H9 (cell line): ENCODE data around the gene TMBIM1. TPM values are rescaled to one million over a fixed set of nuclear protein-coding genes. Genes with fewer than 3 reads are reported as not detected.

Experiments
- DNase-seq: peaks from one replicate; pipeline ENCODE4 v3.0.0-alpha.2; 2017
- H2AFZ ChIP-seq: one replicate; pipeline ENCODE4 v1.6.1; 2013; ENCODE audit warnings: mild to moderate bottlenecking, low read length, control low read depth, moderate library complexity
- H2AK5ac ChIP-seq: 2 replicates; pipeline ENCODE4 v1.6.1; 2013; ENCODE audit warnings: low read length, control low read depth, mixed read lengths; ENCODE audit not compliant: insufficient read length
- H2BK120ac ChIP-seq: one replicate; pipeline ENCODE4 v1.6.1; 2013; ENCODE audit warnings: low read depth, mild to moderate bottlenecking, low read length, control low read depth, inconsistent platforms; ENCODE audit not compliant: poor library complexity, severe bottlenecking
- H2BK12ac ChIP-seq: 2 replicates; pipeline ENCODE4 v1.6.1; 2013; ENCODE audit warnings: low read length, control low read depth, mixed read lengths, low read depth; ENCODE audit not compliant: insufficient read length
- H2BK15ac ChIP-seq: 2 replicates; pipeline ENCODE4 v1.6.1; 2013; ENCODE audit warnings: low read depth, low read length, control low read depth
- H2BK20ac ChIP-seq: one replicate; pipeline ENCODE4 v1.6.1; 2013; ENCODE audit warnings: low read depth, mild to moderate bottlenecking, low read length, control low read depth, inconsistent platforms; ENCODE audit not compliant: poor library complexity, severe bottlenecking
- H2BK5ac ChIP-seq: 2 replicates; pipeline ENCODE4 v1.6.1; 2013; ENCODE audit warnings: low read length, control low read depth, mixed read lengths; ENCODE audit not compliant: insufficient read length
- H3K14ac ChIP-seq: 2 replicates; pipeline ENCODE4 v1.6.1; 2013; ENCODE audit warnings: low read length, control low read depth; ENCODE audit not compliant: insufficient read depth
- H3K18ac ChIP-seq: 2 replicates; pipeline ENCODE4 v1.6.1; 2013; ENCODE audit warnings: low read depth, mild to moderate bottlenecking, mixed read lengths, low read length, control low read depth; ENCODE audit not compliant: insufficient read length
- H3K23ac ChIP-seq: 2 replicates; pipeline ENCODE4 v1.6.1; 2013; ENCODE audit warnings: low read length, control low read depth, mixed read lengths, low read depth; ENCODE audit not compliant: insufficient read length
- H3K23me2 ChIP-seq: 2 replicates; pipeline ENCODE4 v1.6.1; 2013; ENCODE audit warnings: low read depth, mild to moderate bottlenecking, mixed read lengths, low read length, control low read depth; ENCODE audit not compliant: insufficient read length, poor library complexity, severe bottlenecking
- H3K27ac ChIP-seq: 2 replicates; pipeline ENCODE4 v1.5.1; 2013; ENCODE audit warnings: low read length, control low read depth, mixed read lengths, low read depth; ENCODE audit not compliant: insufficient read length
- H3K27me3 ChIP-seq: 2 replicates; pipeline ENCODE4 v1.6.1; 2013; ENCODE audit warnings: low read length, control low read depth, inconsistent platforms; ENCODE audit not compliant: insufficient read depth
- H3K4ac ChIP-seq: 2 replicates; pipeline ENCODE4 v1.6.1; 2013; ENCODE audit warnings: low read depth, mild to moderate bottlenecking, control low read depth, inconsistent platforms, low read length, moderate library complexity
- H3K4me1 ChIP-seq: 2 replicates; pipeline ENCODE4 v1.6.1; 2013; ENCODE audit warnings: low read length, control low read depth, inconsistent platforms; ENCODE audit not compliant: insufficient read depth
- H3K4me2 ChIP-seq: 2 replicates; pipeline ENCODE4 v1.6.1; 2013; ENCODE audit warnings: low read length, control low read depth, mixed read lengths; ENCODE audit not compliant: insufficient read length, insufficient read depth
- H3K56ac ChIP-seq: 2 replicates; pipeline ENCODE4 v1.6.1; 2013; ENCODE audit warnings: low read depth, mild to moderate bottlenecking, mixed read lengths, low read length, control low read depth; ENCODE audit not compliant: insufficient read length
- H3K79me1 ChIP-seq: 2 replicates; pipeline ENCODE4 v1.6.1; 2013; ENCODE audit warnings: low read depth, mild to moderate bottlenecking, moderate library complexity, low read length, control low read depth, inconsistent platforms; ENCODE audit not compliant: insufficient read depth, poor library complexity, severe bottlenecking
- H3K79me2 ChIP-seq: 2 replicates; pipeline ENCODE4 v1.6.1; 2013; ENCODE audit warnings: low read length, control low read depth, inconsistent platforms; ENCODE audit not compliant: insufficient read depth
- H3K9ac ChIP-seq: 2 replicates; pipeline ENCODE4 v1.6.1; 2013; ENCODE audit warnings: low read length, control low read depth, mixed read lengths; ENCODE audit not compliant: insufficient read length; ENCODE audit errors: extremely low read depth
- H3K9me3 ChIP-seq: one replicate; pipeline ENCODE4 v1.6.1; 2013; ENCODE audit warnings: low read depth, low read length, inconsistent platforms; ENCODE audit not compliant: control insufficient read depth
- H3T11ph ChIP-seq: one replicate; pipeline ENCODE4 v1.6.1; 2013; ENCODE audit warnings: mild to moderate bottlenecking, low read length, control low read depth, inconsistent platforms
- H4K20me1 ChIP-seq: one replicate; pipeline ENCODE4 v1.6.1; 2013; ENCODE audit not compliant: control insufficient read depth, insufficient read length, insufficient read depth
- H4K5ac ChIP-seq: 2 replicates; pipeline ENCODE4 v1.6.1; 2013; ENCODE audit warnings: low read depth, mild to moderate bottlenecking, mixed read lengths, low read length, control low read depth; ENCODE audit not compliant: insufficient read length
- H4K8ac ChIP-seq: replicated peaks from 2 replicates; pipeline ENCODE4 v1.6.1; 2013; ENCODE audit warnings: low read length, control low read depth, mixed read lengths, low read depth; ENCODE audit not compliant: insufficient read length
- H4K91ac ChIP-seq: 2 replicates; pipeline ENCODE4 v1.6.1; 2013; ENCODE audit warnings: low read depth, mild to moderate bottlenecking, moderate library complexity, mixed read lengths, low read length, control low read depth; ENCODE audit not compliant: insufficient read length
- H3K27ac Mint-ChIP-seq, 3 experiments: 2 replicates in 2 of 3; 3 replicates in 1 of 3; pipeline ENCODE4 v1.8.0; 2020 to 2021; ENCODE audit warnings: mixed read lengths in 3 of 3, mild to moderate bottlenecking in 1 of 3, moderate library complexity in 1 of 3
- H3K27me3 Mint-ChIP-seq: 2 replicates; pipeline ENCODE4 v1.8.0; 2021; ENCODE audit warnings: low read depth, mild to moderate bottlenecking, moderate library complexity, mixed read lengths
- H3K36me3 Mint-ChIP-seq, 3 experiments: 2 replicates in 2 of 3; 3 replicates in 1 of 3; pipeline ENCODE4 v1.8.0; 2020 to 2021; ENCODE audit warnings: low read depth in 3 of 3, mixed read lengths in 3 of 3; ENCODE audit not compliant: insufficient read depth in 1 of 3
- H3K4me1 Mint-ChIP-seq, 2 experiments: 2 replicates each; pipeline ENCODE4 v1.8.0; 2020; ENCODE audit warnings: mixed read lengths in 2 of 2
- H3K4me3 Mint-ChIP-seq, 2 experiments: 2 replicates in 1 of 2; 3 replicates in 1 of 2; pipeline ENCODE4 v1.8.0; 2020 to 2021; ENCODE audit warnings: mild to moderate bottlenecking in 2 of 2, mixed read lengths in 2 of 2, moderate library complexity in 1 of 2
- H3K9me3 Mint-ChIP-seq, 2 experiments: 2 replicates in 1 of 2; 3 replicates in 1 of 2; pipeline ENCODE4 v1.8.0; 2020; ENCODE audit warnings: mild to moderate bottlenecking in 2 of 2, mixed read lengths in 2 of 2, moderate library complexity in 1 of 2
- CTCF ChIP-seq: fragments of 200-600 bp; sonication (generic); conservative IDR thresholded peaks from 3 replicates; pipeline ENCODE4 v1.8.0; 2021; ENCODE audit warnings: antibody characterized with exemption, mild to moderate bottlenecking
- WGBS: extraction: QIAGEN DNeasy Blood & Tissue Kit; methylation state at CpG from one replicate; pipeline ENCODE4 v1.1.7; 2013; ENCODE audit warnings: missing lambda C conversion rate, low lambda C conversion rate, mixed read lengths; ENCODE audit not compliant: insufficient read length; ENCODE audit errors: extremely low coverage; 5-methylcytosine and 5-hydroxymethylcytosine counted together
- total RNA-seq: library from RNA; stranded (reverse); gene quantifications from 2 replicates; pipeline ENCODE4 v1.2.1, GENCODE V29; 2021

The TMBIM1 gene
- total RNA-seq, 1 experiment from 2014 or later: 17.4 TPM

GRCh38 chr2:218298314-218298875 is 6.1 kb upstream of the TMBIM1 start:
- DNase-seq: no peak
- H2BK120ac ChIP-seq: no peak overlapping the region
- H4K8ac ChIP-seq: no peak overlapping the region
- no peaks in the 10 kb centered on the region for H3K23me2 ChIP-seq
- peaks cover 2% of the 10 kb centered on the region for H3K27me3 Mint-ChIP-seq
- H4K5ac ChIP-seq: no peak overlapping the region
- no peak overlapping the region for H3K23ac ChIP-seq
- H2BK5ac ChIP-seq: no peak overlapping the region
- WGBS: no CpG with 5 or more reads among the region's 6 CpGs
- H3T11ph ChIP-seq: no peak overlapping the region
- H2BK12ac ChIP-seq: no peak overlapping the region
- no peak overlapping the region for H2AFZ ChIP-seq
- H3K4me2 ChIP-seq: no peak overlapping the region
- no peaks in the 10 kb centered on the region; a peak in 1 of 7 replicates for H3K36me3 Mint-ChIP-seq
- H4K91ac ChIP-seq: no peak overlapping the region
- no peaks in the 10 kb centered on the region for H3K27me3 ChIP-seq
- no peak overlapping the region for H3K27ac ChIP-seq
- no peak overlapping the region for H2BK15ac ChIP-seq
- H3K56ac ChIP-seq: no peak overlapping the region
- no peaks in the 10 kb centered on the region for H4K20me1 ChIP-seq
- H3K4me3 Mint-ChIP-seq: no peak overlapping the region; a peak in 1 of 5 replicates
- no peak overlapping the region for H3K14ac ChIP-seq
- no peaks in the 10 kb centered on the region for H3K9me3 Mint-ChIP-seq
- H2AK5ac ChIP-seq: no peak overlapping the region
- H3K4me1 Mint-ChIP-seq: peaks cover 20 to 26% of the 10 kb centered on the region in 2 experiments
- no peak overlapping the region for H2BK20ac ChIP-seq
- no peak overlapping the region for H3K18ac ChIP-seq
- H3K27ac Mint-ChIP-seq: no peak overlapping the region
- H3K9ac ChIP-seq: no peak overlapping the region
- no peaks in the 10 kb centered on the region for H3K79me2 ChIP-seq
- no peak overlapping the region for H3K4ac ChIP-seq
- TF ChIP-seq CTCF: no peak
- 0 out of 2 replicates have a peak, but pooled peaks cover 2% of the 10 kb centered on the region for H3K4me1 ChIP-seq
- H3K9me3 ChIP-seq: no peaks in the 10 kb centered on the region
- no peaks in the 10 kb centered on the region for H3K79me1 ChIP-seq
